Measurements from ENCODE around the gene FCRL3.

The FCRL3 gene

GRCh38 chr1:157628773-157629172 is 71.8 kb downstream of the FCRL3 start:
- no peak overlapping the region for H3K4me3 ChIP-seq (ENCODE audit: control insufficient read depth, low read depth, low read length)
- no peak for DNase-seq (ENCODE audit: low read depth)
- TF ChIP-seq CTCF (conservative IDR thresholded peaks at IDR 0.05; ENCODE audit: control insufficient read depth, insufficient read depth, low read depth, low read length): no peak

Measured in fibroblast of mammary gland (primary cell).